ENCODE data around the gene MAPKBP1.
A peak's percentile ranks its signal among the peaks of the same experiment; 100 is the strongest.

Gene MAPKBP1

GRCh38 chr15:41827290-41827879 lies 53.1 kb downstream of the MAPKBP1 start:
- no peaks in the 10 kb centered on the region for H3K9me3 ChIP-seq (replicated peaks; ENCODE audit: insufficient read depth, low read length)
- peak overlapping the region; percentile 59 for H3K4me3 ChIP-seq (ENCODE audit: low read length)
- H3K27me3 ChIP-seq (replicated peaks; ENCODE audit: insufficient read depth, low read length): no peaks in the 10 kb centered on the region
- H2AFZ ChIP-seq (ENCODE audit: low read length): peak overlapping the region; percentile 98
- peak overlapping the region; percentile 99 for H3K4me2 ChIP-seq (ENCODE audit: low read depth, low read length)
- H3K27ac ChIP-seq (ENCODE audit: low read length): no peak overlapping the region
- TF ChIP-seq EZH2phosphoT487 (IDR thresholded peaks at IDR 0.05; ENCODE audit: low read length) (no peak), CTCF (IDR thresholded peaks at IDR 0.05; ENCODE audit: low read length) (no peak), EZH2 (optimal IDR thresholded peaks at IDR 0.05; ENCODE audit: low read depth, low read length) (no peak)
- no peaks in the 10 kb centered on the region for H3F3A ChIP-seq (ENCODE audit: insufficient read depth, low read length)
- H3K79me2 ChIP-seq (ENCODE audit: low read length): no peaks in the 10 kb centered on the region
- H3K9me2 ChIP-seq (replicated peaks; ENCODE audit: insufficient read depth, low read length): no peaks in the 10 kb centered on the region
- H3K4me1 ChIP-seq (ENCODE audit: low read length): no peaks in the 10 kb centered on the region
- H3K36me3 ChIP-seq (replicated peaks; ENCODE audit: insufficient read depth, low read length): no peaks in the 10 kb centered on the region
- peak overlapping the region; percentile 47; the same call in 1 of the 2 replicates for H3K9ac ChIP-seq (ENCODE audit: low read length)
- no peaks in the 10 kb centered on the region for H4K20me1 ChIP-seq (ENCODE audit: insufficient read depth, low read length)
- no peak for DNase-seq

GRCh38 chr15:41827880-41828806 lies 53.9 kb downstream of the MAPKBP1 start, which contains the start of gene JMJD7:
TSS of gene JMJD7 (plus strand) at chr15:41828092. CDS start at chr15:41828125, 33 bp downstream.
- Histone ChIP-seq H3K27me3 (replicated peaks; ENCODE audit: insufficient read depth, low read length) (no peaks in the 10 kb centered on the region), H3K27ac (ENCODE audit: low read length) (no peak within 1 kb of the TSS), H3F3A (ENCODE audit: insufficient read depth, low read length) (no peaks in the 10 kb centered on the region), H3K4me1 (ENCODE audit: low read length) (no peaks in the 10 kb centered on the region), H3K36me3 (replicated peaks; ENCODE audit: insufficient read depth, low read length) (no peaks in the 10 kb centered on the region), H3K9me3 (replicated peaks; ENCODE audit: insufficient read depth, low read length) (no peaks in the 10 kb centered on the region), H2AFZ (ENCODE audit: low read length) (peak within 1 kb of the TSS; percentile 98), H3K9ac (ENCODE audit: low read length) (peak within 1 kb of the TSS; percentile 64), H3K79me2 (ENCODE audit: low read length) (no peaks in the 10 kb centered on the region), H3K4me2 (ENCODE audit: low read depth, low read length) (peak within 1 kb of the TSS; percentile 99), H3K4me3 (ENCODE audit: low read length) (peak within 1 kb of the TSS; percentile 91), H3K9me2 (replicated peaks; ENCODE audit: insufficient read depth, low read length) (no peaks in the 10 kb centered on the region), H4K20me1 (ENCODE audit: insufficient read depth, low read length) (no peaks in the 10 kb centered on the region)
- TF ChIP-seq EZH2phosphoT487 (IDR thresholded peaks at IDR 0.05; ENCODE audit: low read length): no peak
- no peak for TF ChIP-seq CTCF (IDR thresholded peaks at IDR 0.05; ENCODE audit: low read length)
- TF ChIP-seq EZH2 (optimal IDR thresholded peaks at IDR 0.05; ENCODE audit: low read depth, low read length): no peak
- DNase-seq: peak; percentile 84

GRCh38 chr15:41828807-41829141 lies 54.5 kb downstream of the MAPKBP1 start:
- no peak overlapping the region for H3K9ac ChIP-seq (ENCODE audit: low read length)
- no peaks in the 10 kb centered on the region for H3K9me3 ChIP-seq (replicated peaks; ENCODE audit: insufficient read depth, low read length)
- H3K4me3 ChIP-seq (ENCODE audit: low read length): peak overlapping the region; percentile 91
- H4K20me1 ChIP-seq (ENCODE audit: insufficient read depth, low read length): no peaks in the 10 kb centered on the region
- H3K4me2 ChIP-seq (ENCODE audit: low read depth, low read length): peak overlapping the region; percentile 94
- peak overlapping the region; percentile 91; the same call in 1 of the 2 replicates for H2AFZ ChIP-seq (ENCODE audit: low read length)
- no peaks in the 10 kb centered on the region for H3F3A ChIP-seq (ENCODE audit: insufficient read depth, low read length)
- no peak for DNase-seq
- H3K79me2 ChIP-seq (ENCODE audit: low read length): no peaks in the 10 kb centered on the region
- H3K27me3 ChIP-seq (replicated peaks; ENCODE audit: insufficient read depth, low read length): no peaks in the 10 kb centered on the region
- no peaks in the 10 kb centered on the region for H3K36me3 ChIP-seq (replicated peaks; ENCODE audit: insufficient read depth, low read length)
- H3K27ac ChIP-seq (ENCODE audit: low read length): no peak overlapping the region
- no peaks in the 10 kb centered on the region for H3K4me1 ChIP-seq (ENCODE audit: low read length)
- TF ChIP-seq EZH2phosphoT487 (IDR thresholded peaks at IDR 0.05; ENCODE audit: low read length): no peak
- no peak for TF ChIP-seq CTCF (IDR thresholded peaks at IDR 0.05; ENCODE audit: low read length)
- TF ChIP-seq EZH2 (optimal IDR thresholded peaks at IDR 0.05; ENCODE audit: low read depth, low read length): no peak
- no peaks in the 10 kb centered on the region for H3K9me2 ChIP-seq (replicated peaks; ENCODE audit: insufficient read depth, low read length)

All from MM.1S (cell line).